ENCODE data around the gene CTNNBIP1.

DNA sequence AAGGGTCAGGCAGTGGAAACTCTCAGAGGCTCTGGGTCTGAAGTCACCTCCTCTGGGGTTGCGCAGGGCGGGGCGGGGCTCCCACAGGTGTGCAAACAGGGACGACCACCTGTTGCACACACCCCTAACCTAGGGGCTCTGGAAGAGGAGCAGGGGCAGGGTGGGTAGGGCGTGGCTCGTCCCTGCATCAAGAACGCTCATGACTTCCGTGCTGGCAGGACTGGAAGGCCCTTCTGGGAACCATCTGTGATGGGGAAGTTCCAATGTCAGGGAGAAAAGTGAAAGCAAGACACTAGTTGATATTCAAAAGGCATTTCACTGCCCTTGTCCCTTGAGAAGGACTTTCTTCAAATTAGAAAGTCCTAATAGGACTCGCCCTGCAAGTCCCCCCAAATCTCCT is 64.2 kb downstream of the CTNNBIP1 start:
- TF ChIP-seq, protein P1, sequence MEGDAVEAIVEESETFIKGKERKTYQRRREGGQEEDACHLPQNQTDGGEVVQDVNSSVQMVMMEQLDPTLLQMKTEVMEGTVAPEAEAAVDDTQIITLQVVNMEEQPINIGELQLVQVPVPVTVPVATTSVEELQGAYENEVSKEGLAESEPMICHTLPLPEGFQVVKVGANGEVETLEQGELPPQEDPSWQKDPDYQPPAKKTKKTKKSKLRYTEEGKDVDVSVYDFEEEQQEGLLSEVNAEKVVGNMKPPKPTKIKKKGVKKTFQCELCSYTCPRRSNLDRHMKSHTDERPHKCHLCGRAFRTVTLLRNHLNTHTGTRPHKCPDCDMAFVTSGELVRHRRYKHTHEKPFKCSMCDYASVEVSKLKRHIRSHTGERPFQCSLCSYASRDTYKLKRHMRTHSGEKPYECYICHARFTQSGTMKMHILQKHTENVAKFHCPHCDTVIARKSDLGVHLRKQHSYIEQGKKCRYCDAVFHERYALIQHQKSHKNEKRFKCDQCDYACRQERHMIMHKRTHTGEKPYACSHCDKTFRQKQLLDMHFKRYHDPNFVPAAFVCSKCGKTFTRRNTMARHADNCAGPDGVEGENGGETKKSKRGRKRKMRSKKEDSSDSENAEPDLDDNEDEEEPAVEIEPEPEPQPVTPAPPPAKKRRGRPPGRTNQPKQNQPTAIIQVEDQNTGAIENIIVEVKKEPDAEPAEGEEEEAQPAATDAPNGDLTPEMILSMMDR (IDR thresholded peaks at IDR 0.05; ENCODE audit: control extremely low read depth in 1 of 3, insufficient read depth in 1 of 3, low read depth in 1 of 3, low read length in 3 of 3): no peak
- TF ChIP-seq SP1 (IDR thresholded peaks at IDR 0.05; ENCODE audit: low read depth, low read length): no peak
- no peak for TF ChIP-seq NRF1 (IDR thresholded peaks at IDR 0.05; ENCODE audit: low read depth, low read length)
- TF ChIP-seq POLR2A (IDR thresholded peaks at IDR 0.05; ENCODE audit: control extremely low read depth in 1 of 2, low read depth in 2 of 2, low read length in 2 of 2): no peak
- TF ChIP-seq, protein P2, sequence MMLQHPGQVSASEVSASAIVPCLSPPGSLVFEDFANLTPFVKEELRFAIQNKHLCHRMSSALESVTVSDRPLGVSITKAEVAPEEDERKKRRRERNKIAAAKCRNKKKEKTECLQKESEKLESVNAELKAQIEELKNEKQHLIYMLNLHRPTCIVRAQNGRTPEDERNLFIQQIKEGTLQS (IDR thresholded peaks at IDR 0.05; ENCODE audit: insufficient read depth, low read depth, low read length): no peak
- TF ChIP-seq EP300 (IDR thresholded peaks at IDR 0.05; ENCODE audit: borderline replicate concordance in 1 of 2, low read depth in 2 of 2, low read length in 2 of 2): no peak
- no peak for TF ChIP-seq RAD21 (IDR thresholded peaks at IDR 0.05 in 1 of 2, conservative IDR thresholded peaks at IDR 0.05 in 1 of 2; ENCODE audit: low read depth in 2 of 2, low read length in 2 of 2)
- no peak for TF ChIP-seq EZH2 (IDR thresholded peaks at IDR 0.05; ENCODE audit: low read depth, low read length, severe bottlenecking)
- TF ChIP-seq TAF1 (IDR thresholded peaks at IDR 0.05; ENCODE audit: low read depth, low read length): no peak
